PC-3 (cell line): ENCODE data around the gene EHD3. TPM values are rescaled to one million over a fixed set of nuclear protein-coding genes. Genes with fewer than 3 reads are reported as not detected.

Source experiments
- ATAC-seq: fragments of 200-7000 bp; cut with Tn5 transposase; 2 replicates; pipeline ENCODE4 v1.9.1; 2020; ENCODE audit warnings: mild to moderate bottlenecking, moderate library complexity
- BruUV-seq: library from RNA; stranded (reverse); fragments of 400-500 nt; replicated peaks from 2 replicates; lab custom pipeline; 2021; lab: Mats Ljungman, UMichigan
- CTCF ChIA-PET: fragments of 300-600 bp; sonication (Branson Sonifier 250); formaldehyde crosslinking; loops from one replicate; lab custom pipeline; 2022; ENCODE audit warnings: antibody characterized with exemption; lab: Charles Lee
- POLR2A ChIA-PET: fragments of 300-600 bp; sonication (Branson Sonifier 250); formaldehyde crosslinking; loops from one replicate; lab custom pipeline; 2022; ENCODE audit warnings: antibody characterized with exemption; ENCODE audit not compliant: unreplicated experiment; lab: Charles Lee
- DNase-seq: peaks from one replicate; pipeline ENCODE4 v3.0.0-alpha.2; 2015
- H2AFZ ChIP-seq: fragments of 300-600 bp; sonication (generic); 2 replicates; pipeline ENCODE4 v1.6.0; 2016; ENCODE audit warnings: antibody characterized with exemption, low read length
- H3F3A ChIP-seq: fragments of 300-600 bp; sonication (generic); one replicate; pipeline ENCODE4 v1.6.0; 2017; ENCODE audit warnings: antibody characterized with exemption, low read length, control low read depth, mild to moderate bottlenecking; ENCODE audit not compliant: unreplicated experiment
- H3K27ac ChIP-seq: fragments of 300-600 bp; sonication (generic); 2 replicates; pipeline ENCODE4 v1.5.1; 2016; ENCODE audit warnings: mild to moderate bottlenecking, low read length
- H3K27me3 ChIP-seq: fragments of 300-600 bp; sonication (generic); 2 replicates; pipeline ENCODE4 v1.6.1; 2016; ENCODE audit warnings: low read length, mixed read lengths
- H3K36me3 ChIP-seq: fragments of 300-600 bp; sonication (generic); 2 replicates; pipeline ENCODE4 v1.6.1; 2016; ENCODE audit warnings: low read depth, mixed run types, low read length, mixed read lengths
- H3K4me1 ChIP-seq: fragments of 300-600 bp; sonication (generic); 2 replicates; pipeline ENCODE4 v1.5.1; 2016; ENCODE audit warnings: low read length; ENCODE audit not compliant: insufficient read depth
- H3K4me2 ChIP-seq: fragments of 300-600 bp; sonication (generic); 2 replicates; pipeline ENCODE4 v1.6.0; 2016; ENCODE audit warnings: low read length
- H3K4me3 ChIP-seq: fragments of 300-600 bp; sonication (generic); 2 replicates; pipeline ENCODE4 v1.5.1; 2016; ENCODE audit warnings: mild to moderate bottlenecking, low read length, mixed read lengths
- H3K79me2 ChIP-seq: fragments of 300-600 bp; sonication (generic); 2 replicates; pipeline ENCODE4 v1.6.1; 2017; ENCODE audit warnings: low read length, mixed read lengths
- H3K9ac ChIP-seq: fragments of 300-600 bp; sonication (generic); 2 replicates; pipeline ENCODE4 v1.6.0; 2016; ENCODE audit warnings: mild to moderate bottlenecking, low read length
- H3K9me2 ChIP-seq: fragments of 300-600 bp; sonication (generic); replicated peaks from 2 replicates; pipeline ENCODE4 v1.6.1; 2016; ENCODE audit warnings: mixed run types, low read length, mixed read lengths
- H3K9me3 ChIP-seq: fragments of 300-600 bp; sonication (generic); 2 replicates; pipeline ENCODE4 v1.6.1; 2016; ENCODE audit warnings: low read length, mixed read lengths
- H4K20me1 ChIP-seq: fragments of 300-600 bp; sonication (generic); 2 replicates; pipeline ENCODE4 v1.6.1; 2016; ENCODE audit warnings: low read length, mixed read lengths
- CTCF ChIP-seq: fragments of 300-600 bp; sonication (generic); conservative IDR thresholded peaks from 2 replicates; pipeline ENCODE4 v1.5.1; 2017; ENCODE audit warnings: antibody characterized with exemption, low read depth, mild to moderate bottlenecking, low read length
- EZH2 ChIP-seq: fragments of 300-600 bp; sonication (generic); IDR thresholded peaks from one replicate; pipeline ENCODE4 v1.6.1; 2017; ENCODE audit warnings: antibody characterized with exemption, mild to moderate bottlenecking, low read length; ENCODE audit not compliant: unreplicated experiment
- EZH2phosphoT487 ChIP-seq: fragments of 300-600 bp; sonication (generic); IDR thresholded peaks from 2 replicates; pipeline ENCODE4 v1.6.1; 2018; ENCODE audit warnings: mild to moderate bottlenecking, antibody characterized with exemption, low read length, borderline replicate concordance
- intact Hi-C: fragments of 100-400 bp; cut with micrococcal nuclease; formaldehyde crosslinking; loops from 2 replicates; pipeline ENCODE4 v1.9.0; 2023
- total RNA-seq: library from RNA; depleted of rRNA; stranded (reverse); fragments of >200 nt; gene quantifications from 2 replicates; pipeline ENCODE4 v1.2.3, GENCODE V29; 2014

Gene EHD3
- total RNA-seq, 1 experiment from 2014 or later, result 4.4 TPM

GRCh38 chr2:31259075-31259474 lies 25.1 kb downstream of the EHD3 start:
- H3K9ac ChIP-seq, result no peak overlapping the region
- no peaks in the 10 kb centered on the region for H3K79me2 ChIP-seq
- ATAC-seq (no peak), DNase-seq (no peak)
- ChIA-PET CTCF (no interaction called here), POLR2A (no interaction called here)
- H3K4me1 ChIP-seq, result peaks cover 12% of the 10 kb centered on the region; the same call in 1 of the 2 replicates
- no peak for TF ChIP-seq CTCF
- TF ChIP-seq EZH2, result no peak
- TF ChIP-seq EZH2phosphoT487, result no peak
- H4K20me1 ChIP-seq, result no peaks in the 10 kb centered on the region
- H2AFZ ChIP-seq, result no peak overlapping the region
- H3K36me3 ChIP-seq, result no peaks in the 10 kb centered on the region
- no peak overlapping the region for H3K27ac ChIP-seq
- H3K9me3 ChIP-seq, result no peaks in the 10 kb centered on the region
- H3K4me2 ChIP-seq, result no peak overlapping the region
- no peaks in the 10 kb centered on the region for H3F3A ChIP-seq
- BruUV-seq, result no TSS peak
- intact Hi-C loops, result no loop called here
- H3K9me2 ChIP-seq, result no peaks in the 10 kb centered on the region
- H3K4me3 ChIP-seq, result no peak overlapping the region
- H3K27me3 ChIP-seq, result no peaks in the 10 kb centered on the region

DNA sequence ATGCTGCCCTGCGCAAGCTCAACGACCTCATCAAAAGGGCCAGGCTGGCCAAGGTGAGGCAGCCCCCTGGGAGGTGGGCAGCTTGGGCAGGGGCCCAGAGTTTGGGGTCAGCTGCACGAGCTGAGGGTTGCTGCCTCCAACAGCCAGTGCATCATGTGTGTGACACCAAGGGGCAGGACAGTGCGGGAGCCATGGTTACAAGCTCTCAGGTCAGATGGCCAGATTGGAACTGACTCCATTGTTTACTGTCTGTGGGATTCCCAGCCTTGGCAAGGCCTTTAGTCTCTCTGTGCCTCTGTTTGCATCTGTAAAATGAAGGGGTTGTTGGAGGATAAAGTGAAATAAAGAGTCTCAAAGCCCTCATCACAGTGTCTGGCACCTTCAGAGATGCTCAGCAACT lies 26.9 kb downstream of the EHD3 start:
- Histone ChIP-seq H3K4me2 (no peak overlapping the region), H3K27ac (no peak overlapping the region), H3K9me2 (no peaks in the 10 kb centered on the region), H3K79me2 (no peaks in the 10 kb centered on the region), H3K9me3 (no peaks in the 10 kb centered on the region), H3K4me1 (peaks cover 7% of the 10 kb centered on the region; the same call in 1 of the 2 replicates), H3K36me3 (no peaks in the 10 kb centered on the region), H2AFZ (no peak overlapping the region), H3K27me3 (no peaks in the 10 kb centered on the region), H3K9ac (no peak overlapping the region), H3K4me3 (no peak overlapping the region), H3F3A (no peaks in the 10 kb centered on the region), H4K20me1 (no peaks in the 10 kb centered on the region)
- BruUV-seq, result no TSS peak
- no peak for ATAC-seq
- TF ChIP-seq EZH2phosphoT487 (no peak), EZH2 (no peak), CTCF (no peak)
- ChIA-PET POLR2A (no interaction called here), CTCF (no interaction called here)
- DNase-seq, result no peak
- intact Hi-C loops, result no loop called here

GRCh38 chr2:31263636-31264190 lies 29.8 kb downstream of the EHD3 start:
- Histone ChIP-seq H3K36me3 (no peaks in the 10 kb centered on the region), H3K4me2 (no peak overlapping the region), H3K27ac (no peak overlapping the region), H2AFZ (no peak overlapping the region), H3K9me2 (no peaks in the 10 kb centered on the region), H3K27me3 (no peaks in the 10 kb centered on the region), H3K9ac (no peak overlapping the region), H4K20me1 (no peaks in the 10 kb centered on the region), H3K4me1 (no peaks in the 10 kb centered on the region), H3F3A (no peaks in the 10 kb centered on the region), H3K4me3 (no peak overlapping the region), H3K79me2 (no peaks in the 10 kb centered on the region), H3K9me3 (no peaks in the 10 kb centered on the region)
- BruUV-seq, result no TSS peak
- ChIA-PET CTCF (no interaction called here), POLR2A (no interaction called here)
- DNase-seq (no peak), ATAC-seq (peak; percentile 33; the same call in 1 of the 2 replicates)
- intact Hi-C loops, result no loop called here
- TF ChIP-seq EZH2phosphoT487 (no peak), CTCF (no peak), EZH2 (no peak)
